ENCODE data around the gene SPATA31C2. TPM values are rescaled to one million over a fixed set of nuclear protein-coding genes. Genes with fewer than 3 reads are reported as not detected.

The SPATA31C2 gene
- total RNA-seq, 1 experiment from 2014 or later: 0.15 TPM

GRCh38 chr9:88183798-88184495 lies 45.7 kb upstream of the SPATA31C2 start:
- no peak overlapping the region for H2BK12ac ChIP-seq (ENCODE audit: insufficient read length, low read depth, low read length)
- no peak overlapping the region for H2BK15ac ChIP-seq (ENCODE audit: low read depth, low read length)
- Mint-ChIP-seq H3K27ac (no peak overlapping the region), H3K4me1 (no peaks in the 10 kb centered on the region), H3K4me3 (no peak overlapping the region), H3K27me3 (ENCODE audit: low read depth) (no peaks in the 10 kb centered on the region; the same call in 1 of the 2 replicates), H3K36me3 (ENCODE audit: insufficient read depth in 1 of 3, low read depth in 3 of 3) (no peaks in the 10 kb centered on the region), H3K9me3 (no peaks in the 10 kb centered on the region)
- no peak overlapping the region for H2BK5ac ChIP-seq (ENCODE audit: insufficient read length, low read length)
- TF ChIP-seq, protein P1, sequence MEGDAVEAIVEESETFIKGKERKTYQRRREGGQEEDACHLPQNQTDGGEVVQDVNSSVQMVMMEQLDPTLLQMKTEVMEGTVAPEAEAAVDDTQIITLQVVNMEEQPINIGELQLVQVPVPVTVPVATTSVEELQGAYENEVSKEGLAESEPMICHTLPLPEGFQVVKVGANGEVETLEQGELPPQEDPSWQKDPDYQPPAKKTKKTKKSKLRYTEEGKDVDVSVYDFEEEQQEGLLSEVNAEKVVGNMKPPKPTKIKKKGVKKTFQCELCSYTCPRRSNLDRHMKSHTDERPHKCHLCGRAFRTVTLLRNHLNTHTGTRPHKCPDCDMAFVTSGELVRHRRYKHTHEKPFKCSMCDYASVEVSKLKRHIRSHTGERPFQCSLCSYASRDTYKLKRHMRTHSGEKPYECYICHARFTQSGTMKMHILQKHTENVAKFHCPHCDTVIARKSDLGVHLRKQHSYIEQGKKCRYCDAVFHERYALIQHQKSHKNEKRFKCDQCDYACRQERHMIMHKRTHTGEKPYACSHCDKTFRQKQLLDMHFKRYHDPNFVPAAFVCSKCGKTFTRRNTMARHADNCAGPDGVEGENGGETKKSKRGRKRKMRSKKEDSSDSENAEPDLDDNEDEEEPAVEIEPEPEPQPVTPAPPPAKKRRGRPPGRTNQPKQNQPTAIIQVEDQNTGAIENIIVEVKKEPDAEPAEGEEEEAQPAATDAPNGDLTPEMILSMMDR (conservative IDR thresholded peaks at IDR 0.05): no peak
- no peaks in the 10 kb centered on the region for H3K79me1 ChIP-seq (ENCODE audit: insufficient read depth, low read depth, low read length, poor library complexity, severe bottlenecking)
- H3K4me1 ChIP-seq (ENCODE audit: insufficient read depth, low read length): no peaks in the 10 kb centered on the region
- H3K9me3 ChIP-seq (ENCODE audit: control insufficient read depth, low read depth, low read length): no peaks in the 10 kb centered on the region
- H3K4me2 ChIP-seq (ENCODE audit: insufficient read depth, insufficient read length, low read length): no peak overlapping the region
- no peaks in the 10 kb centered on the region for H3K23me2 ChIP-seq (ENCODE audit: insufficient read length, low read depth, low read length, poor library complexity, severe bottlenecking)
- no peak overlapping the region for H3K4ac ChIP-seq (ENCODE audit: low read depth, low read length)
- no peak overlapping the region for H2BK20ac ChIP-seq (ENCODE audit: low read depth, low read length, poor library complexity, severe bottlenecking)
- no peak overlapping the region for H3K27ac ChIP-seq (ENCODE audit: insufficient read length, low read depth, low read length)
- no peak overlapping the region for H4K5ac ChIP-seq (ENCODE audit: insufficient read length, low read depth, low read length)
- no peak overlapping the region for H4K8ac ChIP-seq (replicated peaks; ENCODE audit: insufficient read length, low read depth, low read length)
- H3K56ac ChIP-seq (ENCODE audit: insufficient read length, low read depth, low read length): no peak overlapping the region
- H3K27me3 ChIP-seq (ENCODE audit: insufficient read depth, low read length): no peaks in the 10 kb centered on the region
- no peaks in the 10 kb centered on the region for H4K20me1 ChIP-seq (ENCODE audit: control insufficient read depth, insufficient read depth, insufficient read length)
- no peak overlapping the region for H4K91ac ChIP-seq (ENCODE audit: insufficient read length, low read depth, low read length)
- H3K9ac ChIP-seq (ENCODE audit: extremely low read depth, insufficient read length, low read length): no peak overlapping the region
- WGBS (ENCODE audit: extremely low coverage, insufficient read length, low lambda C conversion rate): 100% methylated on average over 1 of the region's 5 CpGs
- H3K14ac ChIP-seq (ENCODE audit: insufficient read depth, low read length): no peak overlapping the region
- H3T11ph ChIP-seq (ENCODE audit: low read length): no peak overlapping the region
- DNase-seq: no peak
- H2AFZ ChIP-seq (ENCODE audit: low read length): no peak overlapping the region
- H2BK120ac ChIP-seq (ENCODE audit: low read depth, low read length, poor library complexity, severe bottlenecking): no peak overlapping the region
- H2AK5ac ChIP-seq (ENCODE audit: insufficient read length, low read length): no peak overlapping the region
- no peak overlapping the region for H3K18ac ChIP-seq (ENCODE audit: insufficient read length, low read depth, low read length)
- no peak overlapping the region for H3K23ac ChIP-seq (ENCODE audit: insufficient read length, low read depth, low read length)
- no peaks in the 10 kb centered on the region for H3K79me2 ChIP-seq (ENCODE audit: insufficient read depth, low read length)

Data from H9 (cell line).